ENCODE data around the gene ZNHIT1. TPM values are rescaled to one million over a fixed set of nuclear protein-coding genes. Genes with fewer than 3 reads are reported as not detected.

The ZNHIT1 gene
- total RNA-seq, 1 experiment from 2014 or later = 69.7 TPM

DNA sequence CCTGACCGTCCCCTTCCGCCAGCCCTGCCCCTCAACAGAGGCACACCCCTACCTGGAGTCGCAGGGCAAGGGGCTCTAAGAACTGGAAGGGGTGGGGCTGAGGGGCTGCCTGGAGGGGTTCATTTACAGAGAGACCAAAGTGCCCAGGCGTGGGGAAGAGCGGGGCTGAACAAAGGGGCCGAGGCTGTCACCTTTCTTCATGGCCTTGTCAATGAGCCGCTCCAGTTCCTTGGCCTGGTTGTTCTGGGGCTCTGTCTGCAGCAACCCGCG, 21.9 kb downstream of the ZNHIT1 start:
- POLR2A ChIA-PET = no interaction called here
- Histone ChIP-seq H3K9me3 (ENCODE audit: control insufficient read depth, insufficient read depth, low read depth, low read length) (no peaks in the 10 kb centered on the region), H3K4me1 (ENCODE audit: control insufficient read depth, insufficient read depth, low read length) (peaks cover 8% of the 10 kb centered on the region; the same call in 1 of the 2 replicates), H3K36me3 (ENCODE audit: control insufficient read depth, insufficient read depth, low read length) (no peaks in the 10 kb centered on the region; the same call in 1 of the 2 replicates), H3K4me3 (ENCODE audit: low read depth in 2 of 2, low read length in 2 of 2) (no peak overlapping the region), H3K27ac (ENCODE audit: low read length) (no peak overlapping the region), H3K27me3 (ENCODE audit: control insufficient read depth, insufficient read depth, low read length) (no peaks in the 10 kb centered on the region)
- CTCF ChIA-PET = no interaction called here
- in situ Hi-C loops (cut with HindIII; ENCODE audit: low pct_unique_long_range_greater_than_20kb, low sequenced_read_pairs) = no loop called here
- ATAC-seq (no peak), DNase-seq (ENCODE audit: low read depth, low spot score) (no peak)
- TF ChIP-seq POLR2AphosphoS5 (IDR thresholded peaks at IDR 0.05; ENCODE audit: low read depth, low read length) = no peak
- TF ChIP-seq SIN3A (IDR thresholded peaks at IDR 0.05; ENCODE audit: borderline replicate concordance, insufficient read depth, low read depth, low read length) = no peak
- TF ChIP-seq, protein P1, sequence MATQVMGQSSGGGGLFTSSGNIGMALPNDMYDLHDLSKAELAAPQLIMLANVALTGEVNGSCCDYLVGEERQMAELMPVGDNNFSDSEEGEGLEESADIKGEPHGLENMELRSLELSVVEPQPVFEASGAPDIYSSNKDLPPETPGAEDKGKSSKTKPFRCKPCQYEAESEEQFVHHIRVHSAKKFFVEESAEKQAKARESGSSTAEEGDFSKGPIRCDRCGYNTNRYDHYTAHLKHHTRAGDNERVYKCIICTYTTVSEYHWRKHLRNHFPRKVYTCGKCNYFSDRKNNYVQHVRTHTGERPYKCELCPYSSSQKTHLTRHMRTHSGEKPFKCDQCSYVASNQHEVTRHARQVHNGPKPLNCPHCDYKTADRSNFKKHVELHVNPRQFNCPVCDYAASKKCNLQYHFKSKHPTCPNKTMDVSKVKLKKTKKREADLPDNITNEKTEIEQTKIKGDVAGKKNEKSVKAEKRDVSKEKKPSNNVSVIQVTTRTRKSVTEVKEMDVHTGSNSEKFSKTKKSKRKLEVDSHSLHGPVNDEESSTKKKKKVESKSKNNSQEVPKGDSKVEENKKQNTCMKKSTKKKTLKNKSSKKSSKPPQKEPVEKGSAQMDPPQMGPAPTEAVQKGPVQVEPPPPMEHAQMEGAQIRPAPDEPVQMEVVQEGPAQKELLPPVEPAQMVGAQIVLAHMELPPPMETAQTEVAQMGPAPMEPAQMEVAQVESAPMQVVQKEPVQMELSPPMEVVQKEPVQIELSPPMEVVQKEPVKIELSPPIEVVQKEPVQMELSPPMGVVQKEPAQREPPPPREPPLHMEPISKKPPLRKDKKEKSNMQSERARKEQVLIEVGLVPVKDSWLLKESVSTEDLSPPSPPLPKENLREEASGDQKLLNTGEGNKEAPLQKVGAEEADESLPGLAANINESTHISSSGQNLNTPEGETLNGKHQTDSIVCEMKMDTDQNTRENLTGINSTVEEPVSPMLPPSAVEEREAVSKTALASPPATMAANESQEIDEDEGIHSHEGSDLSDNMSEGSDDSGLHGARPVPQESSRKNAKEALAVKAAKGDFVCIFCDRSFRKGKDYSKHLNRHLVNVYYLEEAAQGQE (IDR thresholded peaks at IDR 0.05; ENCODE audit: insufficient read depth in 1 of 2, low read depth in 2 of 2, low read length in 1 of 2) = no peak
- TF ChIP-seq, protein P2, sequence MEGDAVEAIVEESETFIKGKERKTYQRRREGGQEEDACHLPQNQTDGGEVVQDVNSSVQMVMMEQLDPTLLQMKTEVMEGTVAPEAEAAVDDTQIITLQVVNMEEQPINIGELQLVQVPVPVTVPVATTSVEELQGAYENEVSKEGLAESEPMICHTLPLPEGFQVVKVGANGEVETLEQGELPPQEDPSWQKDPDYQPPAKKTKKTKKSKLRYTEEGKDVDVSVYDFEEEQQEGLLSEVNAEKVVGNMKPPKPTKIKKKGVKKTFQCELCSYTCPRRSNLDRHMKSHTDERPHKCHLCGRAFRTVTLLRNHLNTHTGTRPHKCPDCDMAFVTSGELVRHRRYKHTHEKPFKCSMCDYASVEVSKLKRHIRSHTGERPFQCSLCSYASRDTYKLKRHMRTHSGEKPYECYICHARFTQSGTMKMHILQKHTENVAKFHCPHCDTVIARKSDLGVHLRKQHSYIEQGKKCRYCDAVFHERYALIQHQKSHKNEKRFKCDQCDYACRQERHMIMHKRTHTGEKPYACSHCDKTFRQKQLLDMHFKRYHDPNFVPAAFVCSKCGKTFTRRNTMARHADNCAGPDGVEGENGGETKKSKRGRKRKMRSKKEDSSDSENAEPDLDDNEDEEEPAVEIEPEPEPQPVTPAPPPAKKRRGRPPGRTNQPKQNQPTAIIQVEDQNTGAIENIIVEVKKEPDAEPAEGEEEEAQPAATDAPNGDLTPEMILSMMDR (IDR thresholded peaks at IDR 0.05) = no peak
- no peak for TF ChIP-seq TCF7L2 (IDR thresholded peaks at IDR 0.05; ENCODE audit: low read depth, low read length)
- intact Hi-C loops (cut with micrococcal nuclease; ENCODE audit: unreplicated experiment) = no loop called here
- BruUV-seq (replicated peaks) = no TSS peak

DNA sequence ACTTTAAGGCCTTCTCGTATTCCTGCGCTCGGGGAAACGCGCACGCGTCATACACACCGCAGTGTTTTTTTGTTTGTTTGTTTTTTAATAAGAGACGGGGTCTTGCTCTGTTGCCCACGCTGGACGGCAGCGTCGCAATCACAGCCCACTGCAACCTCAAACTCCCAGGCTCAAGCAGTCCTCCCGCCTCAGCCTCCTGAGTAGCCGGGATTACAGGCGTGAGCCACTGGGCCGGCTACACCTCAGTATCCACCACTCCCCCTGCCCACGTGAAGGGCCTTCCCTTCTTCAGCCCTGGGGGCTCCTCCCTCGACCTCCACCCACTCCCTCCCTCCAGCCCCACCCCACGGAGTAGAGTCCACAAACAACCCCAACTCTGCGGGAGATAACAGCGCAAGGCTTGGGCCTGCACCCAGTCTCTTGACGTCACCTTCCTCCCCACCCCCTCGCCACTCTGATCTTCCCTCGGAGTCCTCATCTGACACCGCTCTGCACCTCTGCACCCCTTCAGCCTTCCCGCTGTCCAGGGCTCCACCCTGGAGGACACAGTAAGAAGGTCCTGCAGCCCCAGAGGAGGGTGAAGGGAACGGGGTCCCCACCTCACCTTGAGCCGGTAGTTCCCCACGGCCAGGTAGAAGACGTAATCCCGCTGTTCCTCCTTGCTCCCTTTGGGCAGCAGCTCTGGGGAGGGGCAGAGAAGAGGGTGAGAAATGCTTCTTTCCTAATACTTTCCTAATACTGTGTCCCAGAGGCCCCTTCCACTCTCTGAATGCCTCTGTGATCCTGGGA, 22.5 kb downstream of the ZNHIT1 start:
- DNase-seq (ENCODE audit: low read depth, low spot score) (no peak), ATAC-seq (no peak)
- Histone ChIP-seq H3K9me3 (ENCODE audit: control insufficient read depth, insufficient read depth, low read depth, low read length) (no peaks in the 10 kb centered on the region), H3K4me1 (ENCODE audit: control insufficient read depth, insufficient read depth, low read length) (peaks cover 11% of the 10 kb centered on the region; the same call in 1 of the 2 replicates), H3K36me3 (ENCODE audit: control insufficient read depth, insufficient read depth, low read length) (no peaks in the 10 kb centered on the region; the same call in 1 of the 2 replicates), H3K27ac (ENCODE audit: low read length) (no peak overlapping the region), H3K27me3 (ENCODE audit: control insufficient read depth, insufficient read depth, low read length) (no peaks in the 10 kb centered on the region), H3K4me3 (ENCODE audit: low read depth in 2 of 2, low read length in 2 of 2) (no peak overlapping the region)
- POLR2A ChIA-PET = no interaction called here
- intact Hi-C loops (cut with micrococcal nuclease; ENCODE audit: unreplicated experiment) (no loop called here), in situ Hi-C loops (cut with HindIII; ENCODE audit: low pct_unique_long_range_greater_than_20kb, low sequenced_read_pairs) (no loop called here)
- TF ChIP-seq, protein P1 (IDR thresholded peaks at IDR 0.05; ENCODE audit: insufficient read depth in 1 of 2, low read depth in 2 of 2, low read length in 1 of 2) = no peak
- no peak for TF ChIP-seq TCF7L2 (IDR thresholded peaks at IDR 0.05; ENCODE audit: low read depth, low read length)
- TF ChIP-seq SIN3A (IDR thresholded peaks at IDR 0.05; ENCODE audit: borderline replicate concordance, insufficient read depth, low read depth, low read length) = no peak
- TF ChIP-seq, protein P2 (IDR thresholded peaks at IDR 0.05) = no peak
- TF ChIP-seq POLR2AphosphoS5 (IDR thresholded peaks at IDR 0.05; ENCODE audit: low read depth, low read length) = no peak
- CTCF ChIA-PET = no interaction called here
- no TSS peak for BruUV-seq (replicated peaks)
